ENCODE results near the gene AUH. TPM values are rescaled to one million over a fixed set of nuclear protein-coding genes. Genes with fewer than 3 reads are reported as not detected.

Gene AUH
- total and polyA plus RNA-seq, 10 of the 15 experiments (the other 5 are each of a cell fraction or from before 2014, with no cell fraction given): 1.7 to 7.3 (median 4.6) TPM

DNA sequence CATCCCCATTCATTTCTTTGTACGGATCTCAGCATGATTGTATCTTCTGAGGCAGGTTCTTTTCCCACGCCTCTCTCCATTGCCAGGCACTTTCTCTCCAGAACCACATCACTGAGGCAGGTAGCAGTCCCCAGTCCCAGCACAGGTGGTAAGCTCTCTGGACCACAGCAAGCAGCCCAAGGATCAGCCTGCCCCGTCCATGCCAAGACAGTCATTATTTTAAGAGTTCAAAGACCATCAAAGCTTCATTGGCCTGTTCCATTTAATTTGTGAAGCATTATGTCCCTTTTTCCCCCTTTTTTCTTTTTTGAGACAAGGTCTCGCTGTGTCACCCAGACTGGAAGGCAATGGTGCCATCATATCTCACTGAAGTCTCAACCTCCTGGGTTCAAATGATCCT lies 171.7 kb downstream of the AUH start:
- ATAC-seq: no peak
- 72% methylated on average over 4 of the region's 4 CpGs for WGBS (ENCODE audit: insufficient coverage, insufficient replicate concordance, low lambda C conversion rate, missing lambda C conversion rate)
- no peak overlapping the region for H3K4me2 ChIP-seq (ENCODE audit: control insufficient read depth, insufficient read depth)
- no peak for FAIRE-seq
- SMC1A ChIA-PET (ENCODE audit: uncharacterized antibody, unreplicated experiment): interaction anchor here (3.2 kb wide), 1 partner anchor 15 kb away, joined by 7 read pairs; no protein-coding TSS in a partner anchor
- RAD21 ChIA-PET (ENCODE audit: unreplicated experiment): no interaction called here
- H3K4me3 ChIP-seq: no peak overlapping the region
- POLR2A ChIA-PET: no interaction called here
- no peaks in the 10 kb centered on the region for H4K20me1 ChIP-seq (ENCODE audit: control insufficient read depth, insufficient read depth)
- CTCF ChIA-PET: no interaction called here
- no peak overlapping the region for H2AFZ ChIP-seq (ENCODE audit: control insufficient read depth, low read depth, low read length)
- H3K4me1 ChIP-seq (ENCODE audit: control insufficient read depth, insufficient read depth, low read length): peaks cover 23% of the 10 kb centered on the region
- H3K36me3 ChIP-seq (ENCODE audit: control insufficient read depth in 2 of 2, insufficient read depth in 2 of 2, low read length in 1 of 2): no peaks in the 10 kb centered on the region
- BruUV-seq (replicated peaks): no TSS peak
- H3K9ac ChIP-seq (ENCODE audit: control insufficient read depth, insufficient read depth, low read length): no peak overlapping the region
- in situ Hi-C loops (cut with MboI) (no loop called here), intact Hi-C loops (cut with micrococcal nuclease; ENCODE audit: unreplicated experiment) (loop anchor here (5.0 to 10.0 kb wide), 3 partner anchors 38 to 268 kb away; no protein-coding TSS in a partner anchor)
- TF ChIP-seq STAT1 (conservative IDR thresholded peaks at IDR 0.05) (no peak), BCL11A (IDR thresholded peaks at IDR 0.05; ENCODE audit: low read depth, low read length) (no peak), SPI1 (IDR thresholded peaks at IDR 0.05; ENCODE audit: borderline replicate concordance, insufficient read depth, low read depth, low read length) (no peak), NKRF (conservative IDR thresholded peaks at IDR 0.05) (no peak), CHD4 (IDR thresholded peaks at IDR 0.05) (no peak), STAT3 (IDR thresholded peaks at IDR 0.05; ENCODE audit: low read depth, low read length) (no peak), CBX3 (IDR thresholded peaks at IDR 0.05; ENCODE audit: borderline replicate concordance, low read depth) (no peak), ATF7 (IDR thresholded peaks at IDR 0.05; ENCODE audit: low read depth) (no peak), RBBP5 (conservative IDR thresholded peaks at IDR 0.05) (no peak), RAD51 (IDR thresholded peaks at IDR 0.05) (no peak), RELA (IDR thresholded peaks at IDR 0.05; ENCODE audit: borderline replicate concordance, partially characterized antibody) (no peak)
- H3K27me3 ChIP-seq (replicated peaks in 1 of 2; ENCODE audit: control insufficient read depth in 2 of 2, insufficient read depth in 2 of 2, low read length in 1 of 2): peaks cover 2 to 6% of the 10 kb centered on the region in 2 experiments; a peak in 3 of 4 replicates
- DNase-seq (ENCODE audit: low read depth, low spot score): no peak
- no peaks in the 10 kb centered on the region; the same call in 2 of the 3 replicates for H3K9me3 ChIP-seq (replicated peaks; ENCODE audit: control insufficient read depth, insufficient read depth, low read length)
- no peak overlapping the region for H3K27ac ChIP-seq (ENCODE audit: control insufficient read depth, insufficient read depth)
- no peaks in the 10 kb centered on the region for H3K79me2 ChIP-seq (ENCODE audit: control insufficient read depth, insufficient read depth, low read length)
